Uterus (tissue), 2 donors: Measurements from ENCODE around the gene MTUS2.

Experiments used
- CTCF ChIP-seq, 4 experiments: fragments of 200-600 bp in 2 of 4; fragments of 450-650 bp in 2 of 4; sonication (generic) in 2 of 4; IDR thresholded peaks; one replicate each; pipeline ENCODE4 v1.5.1; 2016 to 2019; ENCODE audit warnings: antibody characterized with exemption in 4 of 4, mild to moderate bottlenecking in 2 of 4, moderate library complexity in 1 of 4
- POLR2A ChIP-seq, 2 donors: fragments of 450-650 bp; IDR thresholded peaks; one replicate each; pipeline ENCODE4 v1.6.1; 2016; ENCODE audit warnings: antibody characterized with exemption in 2 of 2, mild to moderate bottlenecking in 1 of 2, moderate library complexity in 1 of 2

GRCh38 chr13:29379281-29379680, 559.1 kb downstream of the MTUS2 start:
- TF ChIP-seq CTCF (IDR thresholded peaks at IDR 0.05) (no peak), POLR2A (IDR thresholded peaks at IDR 0.05) (no peak)
